Endothelial cell of umbilical vein (primary cell): Measurements from ENCODE around the gene PLEKHG7. TPM values are rescaled to one million over a fixed set of nuclear protein-coding genes. Genes with fewer than 3 reads are reported as not detected.

ENCODE experiments used
- BruUV-seq: library from RNA; stranded (reverse); fragments of 400-500 nt; replicated peaks from 2 replicates; lab custom pipeline; 2021; lab: Mats Ljungman, UMichigan
- CTCF ChIA-PET: fragments of 300-600, 350-600 bp; sonication (Branson Sonifier 250); formaldehyde crosslinking; loops from one replicate; lab custom pipeline; 2021; ENCODE audit warnings: antibody characterized with exemption, inconsistent platforms; lab: Charles Lee
- POLR2A ChIA-PET: fragments of 300-600, 350-600 bp; sonication (Branson Sonifier 250); formaldehyde crosslinking; loops from one replicate; lab custom pipeline; 2021; ENCODE audit warnings: antibody characterized with exemption, inconsistent platforms; lab: Charles Lee
- DNase-seq: peaks from one replicate; pipeline ENCODE4 v3.0.0-alpha.2; 2011; ENCODE audit warnings: low read depth, low spot score
- FAIRE-seq: peaks from 2 replicates; lab custom pipeline; 2011; peaks lifted over from hg19 to GRCh38; lab: Jason Lieb, UNC
- H2AFZ ChIP-seq: 2 replicates; pipeline ENCODE4 v1.6.0; 2012; ENCODE audit warnings: low read depth, low read length, control low read depth, inconsistent platforms
- H3K27ac ChIP-seq: 2 replicates; pipeline ENCODE4 v1.5.1; 2011; ENCODE audit warnings: low read depth, mild to moderate bottlenecking, control low read depth, low read length, moderate library complexity; ENCODE audit not compliant: insufficient read depth
- H3K27me3 ChIP-seq, 2 experiments: 2 replicates each; pipeline versions ENCODE4 v1.6.0 to v1.6.1; 2011; ENCODE audit warnings: low read length in 2 of 2, mixed read lengths in 1 of 2; ENCODE audit not compliant: control insufficient read depth in 2 of 2, insufficient read depth in 2 of 2
- H3K36me3 ChIP-seq, 2 experiments: 2 replicates in 1 of 2; 3 replicates in 1 of 2; pipeline ENCODE4 v1.5.1; 2011; ENCODE audit warnings: low read length in 2 of 2, mild to moderate bottlenecking in 1 of 2, moderate library complexity in 1 of 2; ENCODE audit not compliant: control insufficient read depth in 2 of 2, insufficient read depth in 2 of 2; ENCODE audit errors: extremely low read depth in 1 of 2
- H3K4me1 ChIP-seq: 3 replicates; pipeline ENCODE4 v1.5.1; 2011; ENCODE audit warnings: mild to moderate bottlenecking, low read length; ENCODE audit not compliant: control insufficient read depth, insufficient read depth; ENCODE audit errors: extremely low read depth
- H3K4me2 ChIP-seq: 2 replicates; pipeline ENCODE4 v1.6.1; 2011; ENCODE audit warnings: low read length, control low read depth, mixed read lengths; ENCODE audit not compliant: insufficient read depth
- H3K4me3 ChIP-seq, 3 experiments: fragments of 200-600 bp in 1 of 3; sonication (generic), shearing (Covaris generic) in 1 of 3; replicated peaks in 1 of 3; 2 replicates each; pipeline ENCODE4 v1.5.1; 2011 to 2016; ENCODE audit warnings: control low read depth in 3 of 3, low read length in 3 of 3, mild to moderate bottlenecking in 2 of 3, inconsistent platforms in 1 of 3, low read depth in 1 of 3, moderate library complexity in 1 of 3; ENCODE audit not compliant: insufficient read depth in 1 of 3
- H3K79me2 ChIP-seq: 2 replicates; pipeline ENCODE4 v1.6.0; 2012; ENCODE audit warnings: low read length, inconsistent platforms; ENCODE audit not compliant: control insufficient read depth, insufficient read depth
- H3K9ac ChIP-seq: replicated peaks from 2 replicates; pipeline ENCODE3; 2011; ENCODE audit warnings: low read length, control low read depth; ENCODE audit not compliant: insufficient read depth; ENCODE audit errors: extremely low read depth
- H3K9me1 ChIP-seq: replicated peaks from 3 replicates; pipeline ENCODE4 v1.6.0; 2011; ENCODE audit warnings: mild to moderate bottlenecking, low read length; ENCODE audit not compliant: control insufficient read depth, insufficient read depth; ENCODE audit errors: extremely low read depth
- H3K9me3 ChIP-seq: replicated peaks from 2 replicates; pipeline ENCODE4 v1.5.1; 2012; ENCODE audit warnings: low read length, inconsistent platforms; ENCODE audit not compliant: control insufficient read depth, insufficient read depth
- H4K20me1 ChIP-seq: replicated peaks from 2 replicates; pipeline ENCODE3; 2011; ENCODE audit warnings: mild to moderate bottlenecking, low read length; ENCODE audit not compliant: control insufficient read depth, insufficient read depth; ENCODE audit errors: extremely low read depth
- EZH2 ChIP-seq: IDR thresholded peaks from 2 replicates; pipeline ENCODE4 v1.6.1; 2012; ENCODE audit warnings: borderline replicate concordance, low read depth, mild to moderate bottlenecking, moderate library complexity, low read length, inconsistent platforms; ENCODE audit not compliant: severe bottlenecking
- FOS ChIP-seq: IDR thresholded peaks from 2 replicates; pipeline ENCODE4 v1.6.1; 2011; ENCODE audit warnings: mild to moderate bottlenecking, low read length, moderate library complexity, borderline replicate concordance; ENCODE audit not compliant: insufficient read depth
- GATA2 ChIP-seq: IDR thresholded peaks from 2 replicates; pipeline ENCODE4 v1.7.0; 2011; ENCODE audit warnings: low read depth, mild to moderate bottlenecking, moderate library complexity, mixed read lengths, low read length; ENCODE audit not compliant: insufficient read length, insufficient read depth
- JUN ChIP-seq: IDR thresholded peaks from 2 replicates; pipeline ENCODE4 v1.6.1; 2011; ENCODE audit warnings: borderline replicate concordance, low read depth; ENCODE audit not compliant: insufficient read length, insufficient read depth
- MYC ChIP-seq: IDR thresholded peaks from one replicate; pipeline ENCODE4 v1.6.1; 2011; ENCODE audit warnings: mild to moderate bottlenecking, low read depth, low read length
- POLR2AphosphoS5 ChIP-seq: IDR thresholded peaks from 2 replicates; pipeline ENCODE4 v1.6.1; 2012; ENCODE audit warnings: low read depth, mild to moderate bottlenecking, control low read depth, low read length, moderate library complexity; ENCODE audit not compliant: insufficient read depth
- dilution Hi-C: fragments of 300-500 bp; cut with MboI; formaldehyde crosslinking; loops from one replicate; pipeline ENCODE4 v1.15.0; 2019; ENCODE audit warnings: low sequenced_read_pairs; ENCODE audit not compliant: extremely low pct_ligation_motif_present
- intact Hi-C: fragments of 100-400 bp; cut with micrococcal nuclease; formaldehyde crosslinking; loops from one replicate; pipeline ENCODE4 v1.10.0; 2022
- polyA plus RNA-seq, 4 experiments: library from polyadenylated mRNA; depleted of rRNA in 3 of 4; stranded (reverse) in 3 of 4; unstranded in 1 of 4; fragments of >200 nt; gene quantifications; 2 replicates each; pipeline versions ENCODE4 v1.2.1 to v1.2.3, GENCODE V29; 2011 to 2012; ENCODE audit warnings: missing spikeins in 1 of 4
- total RNA-seq: library from RNA; stranded (reverse); gene quantifications from 2 replicates; pipeline ENCODE4 v1.2.3, GENCODE V29; 2021
- TF ChIP-seq, protein P1 (sequence below), 2 donors: IDR thresholded peaks; 1 replicate in 1 of 2; 2 replicates in 1 of 2; pipeline ENCODE4 v1.5.1; 2011; ENCODE audit warnings: low read length in 2 of 2, mild to moderate bottlenecking in 2 of 2, moderate library complexity in 2 of 2, control low read depth in 1 of 2, inconsistent platforms in 1 of 2, low read depth in 1 of 2; ENCODE audit not compliant: insufficient read depth in 1 of 2; ENCODE audit errors: extremely low read depth in 1 of 2

Gene PLEKHG7
- total and polyA plus RNA-seq, 2 donors (not counting 3 experiments of a cell fraction or from before 2014, with no cell fraction given): not detected

- BruUV-seq: no TSS peak
- Histone ChIP-seq H3K4me3 (no peak overlapping the region), H3K4me1 (peaks cover 28% of the 10 kb centered on the region), H3K9me1 (no peaks in the 10 kb centered on the region), H2AFZ (no peak overlapping the region), H4K20me1 (no peaks in the 10 kb centered on the region), H3K9ac (no peak overlapping the region), H3K9me3 (no peaks in the 10 kb centered on the region), H3K27me3 (no peaks in the 10 kb centered on the region), H3K27ac (no peak overlapping the region), H3K4me2 (no peak overlapping the region), H3K79me2 (no peaks in the 10 kb centered on the region), H3K36me3 (no peaks in the 10 kb centered on the region)
- dilution Hi-C loops: no loop called here
- FAIRE-seq (no peak), DNase-seq (no peak)
- intact Hi-C loops: loop anchor here (2.0 kb wide), 1 partner anchor 14 kb away; no protein-coding TSS in a partner anchor
- ChIA-PET POLR2A (no interaction called here), CTCF (interaction anchor here (1.4 to 1.6 kb wide), 2 partner anchors 10 to 11 kb away, joined by 3 to 5 read pairs; no protein-coding TSS in a partner anchor)
- TF ChIP-seq JUN: no peak
- TF ChIP-seq MYC: no peak
- no peak for TF ChIP-seq FOS
- no peak for TF ChIP-seq GATA2
- TF ChIP-seq, protein P1, sequence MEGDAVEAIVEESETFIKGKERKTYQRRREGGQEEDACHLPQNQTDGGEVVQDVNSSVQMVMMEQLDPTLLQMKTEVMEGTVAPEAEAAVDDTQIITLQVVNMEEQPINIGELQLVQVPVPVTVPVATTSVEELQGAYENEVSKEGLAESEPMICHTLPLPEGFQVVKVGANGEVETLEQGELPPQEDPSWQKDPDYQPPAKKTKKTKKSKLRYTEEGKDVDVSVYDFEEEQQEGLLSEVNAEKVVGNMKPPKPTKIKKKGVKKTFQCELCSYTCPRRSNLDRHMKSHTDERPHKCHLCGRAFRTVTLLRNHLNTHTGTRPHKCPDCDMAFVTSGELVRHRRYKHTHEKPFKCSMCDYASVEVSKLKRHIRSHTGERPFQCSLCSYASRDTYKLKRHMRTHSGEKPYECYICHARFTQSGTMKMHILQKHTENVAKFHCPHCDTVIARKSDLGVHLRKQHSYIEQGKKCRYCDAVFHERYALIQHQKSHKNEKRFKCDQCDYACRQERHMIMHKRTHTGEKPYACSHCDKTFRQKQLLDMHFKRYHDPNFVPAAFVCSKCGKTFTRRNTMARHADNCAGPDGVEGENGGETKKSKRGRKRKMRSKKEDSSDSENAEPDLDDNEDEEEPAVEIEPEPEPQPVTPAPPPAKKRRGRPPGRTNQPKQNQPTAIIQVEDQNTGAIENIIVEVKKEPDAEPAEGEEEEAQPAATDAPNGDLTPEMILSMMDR (IDR thresholded peaks at IDR 0.05; ENCODE audit: extremely low read depth in 1 of 2, insufficient read depth in 1 of 2, low read depth in 1 of 2, low read length in 2 of 2): no peak
- TF ChIP-seq POLR2AphosphoS5: no peak
- no peak for TF ChIP-seq EZH2
These were observed 54.3 kb downstream of the PLEKHG7 start for GRCh38 chr12:92756898-92757596.
